ENCODE measurements around the gene AK9. TPM values are rescaled to one million over a fixed set of nuclear protein-coding genes. Genes with fewer than 3 reads are reported as not detected.

AK9 gene
- polyA plus RNA-seq, 4 donors: 7.2 to 13.4 (median 12.0) TPM

DNA sequence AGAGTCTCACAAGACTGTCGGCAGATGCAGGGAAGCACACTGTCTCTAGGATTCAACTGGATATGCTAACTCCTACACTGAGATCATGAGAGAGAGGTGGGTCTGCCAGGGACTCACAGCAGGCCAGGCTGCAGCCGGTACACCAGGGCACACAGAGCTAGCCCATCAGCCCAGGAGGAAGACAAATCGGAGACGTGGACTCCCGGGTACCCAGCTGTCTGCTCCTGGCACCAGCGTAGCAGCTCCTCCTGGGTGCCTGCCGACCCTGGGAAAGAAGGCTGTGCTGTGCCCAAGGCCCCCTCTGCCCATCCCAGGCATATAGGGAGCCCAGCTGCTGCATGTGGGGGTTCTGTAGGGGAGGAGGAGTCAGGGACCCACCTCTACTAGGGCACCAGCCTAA, 242.4 kb downstream of the AK9 start:
- DNase-seq (ENCODE audit: low read depth in 4 of 4, low spot score in 3 of 4): no peak

DNA sequence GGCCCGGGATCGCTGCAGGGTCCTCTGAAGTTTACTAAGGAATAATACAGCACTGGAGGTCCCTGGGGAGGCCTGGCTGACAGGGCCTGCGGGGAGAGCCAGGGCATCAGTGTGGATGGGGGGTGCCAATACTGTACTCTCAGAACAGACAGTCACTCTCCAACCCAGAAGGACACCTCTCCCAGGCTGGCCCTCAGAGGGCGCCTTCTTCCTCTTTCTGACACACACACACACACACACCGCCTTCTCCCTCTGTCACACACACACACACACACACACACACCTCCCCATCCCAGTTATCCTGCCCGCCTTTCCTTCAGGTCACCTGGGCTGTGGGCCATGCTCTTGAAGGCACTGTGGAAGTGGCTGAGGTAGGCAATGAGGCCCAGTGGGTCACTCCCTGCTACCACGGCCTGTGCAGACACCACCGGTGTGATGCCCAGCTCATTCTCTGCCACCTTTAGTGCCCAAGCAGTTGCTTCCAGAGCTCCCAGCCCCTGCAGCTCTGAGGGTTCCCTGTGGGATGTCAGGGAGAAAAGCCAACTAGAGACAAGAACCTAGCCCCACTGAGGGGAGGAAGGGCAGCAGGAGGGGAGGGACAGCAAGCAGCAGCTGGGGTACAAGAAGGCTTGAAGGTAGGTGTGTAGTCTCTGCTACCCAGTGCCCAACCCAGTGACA, 243.0 kb downstream of the AK9 start:
- DNase-seq (ENCODE audit: low read depth in 4 of 4, low spot score in 3 of 4): no peak

DNA sequence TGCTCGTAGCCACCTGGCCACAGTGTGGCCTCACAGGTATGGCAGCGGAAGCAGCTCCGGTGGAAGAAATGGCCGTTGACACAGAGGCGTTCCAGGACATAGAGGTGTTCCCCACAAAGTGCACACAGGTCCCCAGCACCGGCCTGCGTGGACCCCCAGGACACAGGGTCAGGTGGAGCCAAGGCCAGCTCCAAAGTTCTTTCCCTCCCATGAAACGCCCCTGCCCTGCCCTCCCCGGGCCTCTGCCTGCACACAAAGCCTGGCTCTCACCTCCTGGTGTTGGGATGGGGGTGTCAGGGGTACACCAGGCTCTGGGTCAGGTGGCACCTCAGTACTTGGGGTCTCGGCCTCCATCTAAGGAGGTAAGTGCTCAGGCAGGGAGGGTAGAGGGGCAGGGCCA, 243.9 kb downstream of the AK9 start:
- no peak for DNase-seq (ENCODE audit: low read depth in 4 of 4, low spot score in 3 of 4)

DNA sequence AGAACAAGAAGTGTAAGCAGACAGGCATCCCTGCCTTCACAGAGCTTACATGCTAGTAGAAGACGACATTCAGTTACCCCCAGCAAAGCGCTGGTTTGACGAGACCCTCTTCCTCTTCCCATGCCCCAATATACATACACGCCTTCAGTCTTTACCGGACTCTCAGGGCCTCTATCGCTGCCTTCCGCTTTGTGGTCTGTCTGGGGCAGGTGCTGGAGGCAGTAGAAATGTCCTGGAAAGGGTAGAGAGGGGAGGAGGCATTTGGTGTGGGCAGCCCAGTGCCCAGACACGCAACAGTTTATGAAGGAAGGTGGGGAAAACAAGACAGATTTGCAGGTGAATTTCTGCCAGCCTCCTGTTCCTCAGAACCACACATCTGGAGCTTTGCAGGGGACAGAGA, 244.5 kb downstream of the AK9 start:
- no peak for DNase-seq (ENCODE audit: low read depth in 4 of 4, low spot score in 3 of 4)

DNA sequence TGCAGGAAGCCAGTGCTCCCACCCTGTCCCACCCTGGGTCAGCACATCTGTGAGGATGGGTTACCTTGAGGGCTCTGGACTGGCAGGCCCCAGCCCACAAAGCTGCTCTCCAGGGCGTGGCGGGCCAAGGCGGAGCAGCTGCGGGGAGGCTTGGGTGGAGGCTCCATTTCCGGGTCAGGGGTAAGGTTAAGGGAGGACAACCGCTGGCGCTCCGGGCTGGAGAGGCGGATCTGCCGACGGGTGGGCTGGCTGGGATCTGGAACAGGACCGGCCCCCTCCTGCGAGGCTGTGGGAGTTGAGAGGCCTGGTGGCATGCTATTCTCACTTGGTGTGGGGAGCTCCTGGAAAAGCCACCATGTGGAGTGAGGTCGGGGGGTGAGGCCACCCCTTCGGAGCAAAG, 244.9 kb downstream of the AK9 start:
- DNase-seq (ENCODE audit: low read depth in 4 of 4, low spot score in 3 of 4): no peak

DNA sequence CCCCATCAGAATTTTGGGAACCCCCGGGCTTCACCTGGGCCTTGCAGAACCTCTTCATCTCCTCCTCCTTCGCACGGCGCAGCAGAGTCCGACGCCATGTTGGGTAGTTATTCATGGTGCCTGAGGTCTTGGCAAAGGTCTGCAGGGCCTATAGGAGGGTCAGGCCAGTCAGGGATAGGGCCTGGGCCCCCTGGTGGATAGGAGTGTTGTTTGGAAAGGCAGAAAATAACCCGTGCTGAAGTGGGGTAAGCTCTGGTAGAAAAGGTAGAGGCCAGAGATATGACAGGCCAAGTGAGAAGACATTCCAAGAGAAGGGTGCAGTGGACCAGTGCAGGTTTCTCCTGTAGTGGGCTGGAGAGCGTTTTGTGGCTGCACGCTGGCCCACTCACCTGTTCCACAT, 245.6 kb downstream of the AK9 start:
- no peak for DNase-seq (ENCODE audit: low read depth in 4 of 4, low spot score in 3 of 4)

DNA sequence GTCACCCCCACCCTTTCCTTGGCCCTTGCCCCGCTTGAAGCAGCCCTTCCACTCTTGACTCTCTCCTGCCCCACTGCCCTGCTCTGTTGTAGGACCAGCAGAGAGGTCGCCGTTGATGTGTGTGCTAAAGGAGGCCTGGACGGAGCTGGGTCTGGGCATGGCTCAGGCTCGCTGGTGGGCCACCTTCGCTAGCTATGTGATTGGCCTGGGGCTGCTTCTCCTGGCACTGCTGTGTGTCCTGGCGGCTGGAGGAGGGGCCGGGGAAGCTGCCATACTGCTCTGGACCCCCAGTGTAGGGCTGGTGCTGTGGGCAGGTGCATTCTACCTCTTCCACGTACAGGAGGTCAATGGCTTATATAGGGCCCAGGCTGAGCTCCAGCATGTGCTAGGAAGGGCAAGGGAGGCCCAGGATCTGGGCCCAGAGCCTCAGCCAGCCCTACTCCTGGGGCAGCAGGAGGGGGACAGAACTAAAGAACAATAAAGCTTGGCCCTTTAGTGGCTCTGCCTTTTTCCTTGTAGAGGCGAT, 247.5 kb downstream of the AK9 start:
- DNase-seq (ENCODE audit: low read depth in 4 of 4, low spot score in 3 of 4): no peak

Other genes starting within 250 kb of the AK9 start
- gene MICAL1, start 235.4 kb downstream of the AK9 start, polyA plus RNA-seq (ENCODE audit: insufficient read length in 4 of 4): 10 to 100 TPM; 19.1 to 45.9 (median 23.7) TPM
- gene ZBTB24, start 208.0 kb downstream of the AK9 start, polyA plus RNA-seq (ENCODE audit: insufficient read length in 4 of 4): 10 to 100 TPM in 3 of 4 donors, 1 to 10 TPM in 1; 5.4 to 16.1 (median 15.3) TPM
- 10 to 100 TPM; 20.1 to 28.3 (median 25.4) TPM for gene FIG4, start 94 bp upstream of the AK9 start, polyA plus RNA-seq (ENCODE audit: insufficient read length in 4 of 4)